Neural cell (in vitro differentiated cells): Measurements from ENCODE around the gene CRHBP. TPM values are rescaled to one million over a fixed set of nuclear protein-coding genes. Genes with fewer than 3 reads are reported as not detected.
"Not testable (repeated sequence)": the region's sequence is repeated elsewhere in the genome, so short reads cannot be mapped to it uniquely, and the experiment has no call there.

Experiments used
- H2AFZ ChIP-seq: fragments of 200-600, 300-800 bp; sonication (generic), shearing (Covaris generic); 2 replicates; pipeline ENCODE4 v1.6.0; 2014; ENCODE audit warnings: low read depth, mild to moderate bottlenecking, antibody characterized with exemption, low read length, moderate library complexity
- H3F3A ChIP-seq: fragments of 200-600 bp; shearing (Covaris generic); 2 replicates; pipeline ENCODE4 v1.6.1; 2016; ENCODE audit warnings: mild to moderate bottlenecking, moderate library complexity, mixed read lengths, antibody characterized with exemption, low read length; ENCODE audit not compliant: insufficient read depth, poor library complexity, severe bottlenecking
- H3K27ac ChIP-seq: fragments of 200-600, 300-800 bp; sonication (generic), shearing (Covaris generic); 2 replicates; pipeline ENCODE4 v1.5.1; 2014; ENCODE audit warnings: mild to moderate bottlenecking, low read length, moderate library complexity
- H3K27me3 ChIP-seq: fragments of 300-800, 200-600 bp; sonication (generic), shearing (Covaris generic); 2 replicates; pipeline ENCODE4 v1.6.0; 2014; ENCODE audit warnings: mild to moderate bottlenecking, low read depth, low read length, moderate library complexity; ENCODE audit not compliant: insufficient read depth
- H3K36me3 ChIP-seq: fragments of 300-800, 200-600 bp; sonication (generic), shearing (Covaris generic); 2 replicates; pipeline ENCODE4 v1.5.1; 2014; ENCODE audit warnings: mild to moderate bottlenecking, antibody characterized with exemption, low read length, moderate library complexity; ENCODE audit not compliant: insufficient read depth
- H3K4me2 ChIP-seq: fragments of 300-800, 200-600 bp; sonication (generic), shearing (Covaris generic); 2 replicates; pipeline ENCODE4 v1.6.0; 2014; ENCODE audit warnings: mild to moderate bottlenecking, low read length
- H3K4me3 ChIP-seq: fragments of 300-800, 200-600 bp; sonication (generic), shearing (Covaris generic); 2 replicates; pipeline ENCODE4 v1.5.1; 2014; ENCODE audit warnings: mild to moderate bottlenecking, low read length, moderate library complexity
- H3K79me2 ChIP-seq: fragments of 200-600 bp; shearing (Covaris generic); replicated peaks from 2 replicates; pipeline ENCODE4 v1.6.0; 2014; ENCODE audit warnings: mild to moderate bottlenecking, low read length, moderate library complexity; ENCODE audit not compliant: insufficient read depth
- H3K9ac ChIP-seq: fragments of 300-800, 200-600 bp; sonication (generic), shearing (Covaris generic); 2 replicates; pipeline ENCODE4 v1.6.1; 2016; ENCODE audit warnings: mild to moderate bottlenecking, low read length, mixed read lengths
- H3K9me2 ChIP-seq: fragments of 200-600 bp; shearing (Covaris generic); 2 replicates; pipeline ENCODE4 v1.6.1; 2016; ENCODE audit warnings: mild to moderate bottlenecking, low read length, mixed read lengths; ENCODE audit not compliant: insufficient read depth
- H3K9me3 ChIP-seq: fragments of 200-600, 300-800 bp; sonication (generic), shearing (Covaris generic); 2 replicates; pipeline ENCODE4 v1.6.1; 2016; ENCODE audit warnings: mild to moderate bottlenecking, mixed run types, low read length, moderate library complexity, mixed read lengths
- H4K20me1 ChIP-seq: fragments of 200-600 bp; shearing (Covaris generic); 2 replicates; pipeline ENCODE4 v1.6.1; 2016; ENCODE audit warnings: mild to moderate bottlenecking, mixed run types; ENCODE audit not compliant: insufficient read depth
- EP300 ChIP-seq: fragments of 450-650 bp; conservative IDR thresholded peaks from 2 replicates; pipeline ENCODE4 v1.6.1; 2014; ENCODE audit warnings: antibody characterized with exemption, mild to moderate bottlenecking, moderate library complexity; ENCODE audit not compliant: poor library complexity, severe bottlenecking
- EZH2 ChIP-seq: fragments of 200-600, 300-800 bp; shearing (Covaris generic), sonication (generic); IDR thresholded peaks from 2 replicates; pipeline ENCODE4 v1.6.1; 2014; ENCODE audit warnings: antibody characterized with exemption, low read length, borderline replicate concordance, mild to moderate bottlenecking; ENCODE audit not compliant: insufficient read depth, poor library complexity, severe bottlenecking
- POLR2AphosphoS5 ChIP-seq: IDR thresholded peaks from 2 replicates; pipeline ENCODE4 v1.6.1; 2012
- RAD21 ChIP-seq: fragments of 450-650 bp; conservative IDR thresholded peaks from 2 replicates; pipeline ENCODE4 v1.6.1; 2014; ENCODE audit warnings: antibody characterized with exemption, mild to moderate bottlenecking, moderate library complexity
- SMC3 ChIP-seq: fragments of 450-650 bp; conservative IDR thresholded peaks from 2 replicates; pipeline ENCODE4 v1.6.1; 2014; ENCODE audit warnings: antibody characterized with exemption, mild to moderate bottlenecking, moderate library complexity; ENCODE audit not compliant: poor library complexity
- polyA plus RNA-seq: library from polyadenylated mRNA; depleted of rRNA; stranded (reverse); fragments of >200 nt; gene quantifications from 2 replicates; pipeline ENCODE4 v1.2.3, GENCODE V29; 2014
- TF ChIP-seq, protein P1 (sequence below): IDR thresholded peaks from 2 replicates; pipeline ENCODE4 v1.6.1; 2012; ENCODE audit warnings: borderline replicate concordance
- TF ChIP-seq, protein P2 (sequence below): fragments of 450-650 bp; IDR thresholded peaks from 2 replicates; pipeline ENCODE4 v1.5.1; 2014; ENCODE audit warnings: antibody characterized with exemption, mild to moderate bottlenecking, moderate library complexity; ENCODE audit not compliant: poor library complexity, severe bottlenecking

The CRHBP gene
- polyA plus RNA-seq, 1 donor from 2014 or later = not detected

DNA sequence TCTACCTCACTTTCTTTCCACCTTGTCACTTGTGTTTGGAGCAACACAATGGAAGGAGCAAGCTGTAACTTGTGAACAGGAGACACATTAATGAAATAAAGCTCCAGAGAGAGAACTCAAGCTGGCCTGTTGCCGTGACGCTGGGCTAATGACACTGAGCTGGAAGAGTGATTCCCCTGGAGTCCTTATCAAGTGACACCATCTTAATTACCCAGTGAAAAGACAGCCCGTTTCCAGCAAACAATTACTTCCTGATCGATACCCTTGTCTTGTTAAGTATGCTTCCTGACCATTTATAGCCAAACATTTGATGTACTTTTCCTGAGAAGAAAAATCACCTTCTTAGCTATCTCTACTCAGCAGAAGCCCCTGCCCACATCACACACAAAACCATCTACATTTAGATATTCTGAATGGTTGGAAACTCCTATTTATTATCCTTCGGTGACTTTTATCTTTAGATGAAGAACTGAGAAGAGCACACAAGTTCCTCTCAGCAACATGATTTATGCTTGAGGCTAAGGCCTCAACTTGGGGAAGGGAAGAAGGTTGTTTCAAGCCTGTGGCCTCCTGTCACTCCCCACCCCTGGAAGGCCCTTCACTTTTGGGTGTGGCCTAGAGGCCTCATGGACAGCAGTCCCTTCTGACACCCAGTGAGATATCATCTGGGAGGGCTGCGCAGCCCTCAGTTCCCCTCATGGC is 34.1 kb downstream of the CRHBP start:
- no peak for TF ChIP-seq EP300
- TF ChIP-seq, protein P1, sequence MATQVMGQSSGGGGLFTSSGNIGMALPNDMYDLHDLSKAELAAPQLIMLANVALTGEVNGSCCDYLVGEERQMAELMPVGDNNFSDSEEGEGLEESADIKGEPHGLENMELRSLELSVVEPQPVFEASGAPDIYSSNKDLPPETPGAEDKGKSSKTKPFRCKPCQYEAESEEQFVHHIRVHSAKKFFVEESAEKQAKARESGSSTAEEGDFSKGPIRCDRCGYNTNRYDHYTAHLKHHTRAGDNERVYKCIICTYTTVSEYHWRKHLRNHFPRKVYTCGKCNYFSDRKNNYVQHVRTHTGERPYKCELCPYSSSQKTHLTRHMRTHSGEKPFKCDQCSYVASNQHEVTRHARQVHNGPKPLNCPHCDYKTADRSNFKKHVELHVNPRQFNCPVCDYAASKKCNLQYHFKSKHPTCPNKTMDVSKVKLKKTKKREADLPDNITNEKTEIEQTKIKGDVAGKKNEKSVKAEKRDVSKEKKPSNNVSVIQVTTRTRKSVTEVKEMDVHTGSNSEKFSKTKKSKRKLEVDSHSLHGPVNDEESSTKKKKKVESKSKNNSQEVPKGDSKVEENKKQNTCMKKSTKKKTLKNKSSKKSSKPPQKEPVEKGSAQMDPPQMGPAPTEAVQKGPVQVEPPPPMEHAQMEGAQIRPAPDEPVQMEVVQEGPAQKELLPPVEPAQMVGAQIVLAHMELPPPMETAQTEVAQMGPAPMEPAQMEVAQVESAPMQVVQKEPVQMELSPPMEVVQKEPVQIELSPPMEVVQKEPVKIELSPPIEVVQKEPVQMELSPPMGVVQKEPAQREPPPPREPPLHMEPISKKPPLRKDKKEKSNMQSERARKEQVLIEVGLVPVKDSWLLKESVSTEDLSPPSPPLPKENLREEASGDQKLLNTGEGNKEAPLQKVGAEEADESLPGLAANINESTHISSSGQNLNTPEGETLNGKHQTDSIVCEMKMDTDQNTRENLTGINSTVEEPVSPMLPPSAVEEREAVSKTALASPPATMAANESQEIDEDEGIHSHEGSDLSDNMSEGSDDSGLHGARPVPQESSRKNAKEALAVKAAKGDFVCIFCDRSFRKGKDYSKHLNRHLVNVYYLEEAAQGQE = no peak
- TF ChIP-seq EZH2 = no peak
- no peak for TF ChIP-seq RAD21
- TF ChIP-seq, protein P2, sequence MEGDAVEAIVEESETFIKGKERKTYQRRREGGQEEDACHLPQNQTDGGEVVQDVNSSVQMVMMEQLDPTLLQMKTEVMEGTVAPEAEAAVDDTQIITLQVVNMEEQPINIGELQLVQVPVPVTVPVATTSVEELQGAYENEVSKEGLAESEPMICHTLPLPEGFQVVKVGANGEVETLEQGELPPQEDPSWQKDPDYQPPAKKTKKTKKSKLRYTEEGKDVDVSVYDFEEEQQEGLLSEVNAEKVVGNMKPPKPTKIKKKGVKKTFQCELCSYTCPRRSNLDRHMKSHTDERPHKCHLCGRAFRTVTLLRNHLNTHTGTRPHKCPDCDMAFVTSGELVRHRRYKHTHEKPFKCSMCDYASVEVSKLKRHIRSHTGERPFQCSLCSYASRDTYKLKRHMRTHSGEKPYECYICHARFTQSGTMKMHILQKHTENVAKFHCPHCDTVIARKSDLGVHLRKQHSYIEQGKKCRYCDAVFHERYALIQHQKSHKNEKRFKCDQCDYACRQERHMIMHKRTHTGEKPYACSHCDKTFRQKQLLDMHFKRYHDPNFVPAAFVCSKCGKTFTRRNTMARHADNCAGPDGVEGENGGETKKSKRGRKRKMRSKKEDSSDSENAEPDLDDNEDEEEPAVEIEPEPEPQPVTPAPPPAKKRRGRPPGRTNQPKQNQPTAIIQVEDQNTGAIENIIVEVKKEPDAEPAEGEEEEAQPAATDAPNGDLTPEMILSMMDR = no peak
- TF ChIP-seq SMC3 = no peak
- Histone ChIP-seq H3K4me3 (no peak overlapping the region), H3K27ac (no peak overlapping the region)

DNA sequence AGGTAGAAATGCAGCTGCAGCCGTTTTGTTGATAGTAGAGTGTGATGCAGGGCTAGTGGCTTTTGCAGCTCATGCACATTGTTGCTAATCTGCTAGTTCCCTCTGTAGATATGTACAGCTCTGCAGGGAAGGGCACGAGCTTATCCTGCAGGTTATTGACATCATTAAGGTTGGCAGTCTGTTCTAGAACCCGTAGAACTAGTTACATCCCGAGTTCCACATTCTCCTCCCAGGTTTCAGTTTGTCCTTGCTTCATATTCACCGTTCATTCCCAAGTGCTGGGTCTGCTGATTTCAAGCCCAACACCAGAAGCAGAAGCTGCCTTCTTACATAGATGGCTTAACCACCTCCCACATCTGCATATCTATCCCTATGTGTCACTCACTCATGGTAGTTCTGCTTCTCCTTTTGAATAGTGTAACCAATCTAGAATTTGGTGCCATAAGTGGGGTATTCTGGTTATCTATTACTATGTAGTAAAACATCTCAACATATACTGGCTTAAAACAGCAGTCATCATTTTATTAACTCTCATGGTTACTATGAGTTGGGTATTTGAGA is 38.1 kb downstream of the CRHBP start:
- Histone ChIP-seq H3F3A (no peaks in the 10 kb centered on the region), H3K27ac (no peak overlapping the region), H3K36me3 (no peaks in the 10 kb centered on the region), H4K20me1 (no peaks in the 10 kb centered on the region), H3K9me3 (no peaks in the 10 kb centered on the region), H3K4me3 (no peak overlapping the region), H3K9me2 (no peaks in the 10 kb centered on the region), H3K9ac (no peak overlapping the region), H2AFZ (no peak overlapping the region), H3K4me2 (no peak overlapping the region), H3K79me2 (no peaks in the 10 kb centered on the region), H3K27me3 (no peaks in the 10 kb centered on the region)
- TF ChIP-seq POLR2AphosphoS5 = no peak

More for the DNA sequence above, 34.1 kb downstream of the CRHBP start:
- Histone ChIP-seq H2AFZ (no peak overlapping the region), H3K9ac (no peak overlapping the region), H4K20me1 (no peaks in the 10 kb centered on the region), H3K27me3 (no peaks in the 10 kb centered on the region), H3K9me3 (no peaks in the 10 kb centered on the region), H3K4me2 (no peak overlapping the region), H3K36me3 (no peaks in the 10 kb centered on the region), H3K79me2 (no peaks in the 10 kb centered on the region), H3F3A (no peaks in the 10 kb centered on the region), H3K9me2 (no peaks in the 10 kb centered on the region)

DNA sequence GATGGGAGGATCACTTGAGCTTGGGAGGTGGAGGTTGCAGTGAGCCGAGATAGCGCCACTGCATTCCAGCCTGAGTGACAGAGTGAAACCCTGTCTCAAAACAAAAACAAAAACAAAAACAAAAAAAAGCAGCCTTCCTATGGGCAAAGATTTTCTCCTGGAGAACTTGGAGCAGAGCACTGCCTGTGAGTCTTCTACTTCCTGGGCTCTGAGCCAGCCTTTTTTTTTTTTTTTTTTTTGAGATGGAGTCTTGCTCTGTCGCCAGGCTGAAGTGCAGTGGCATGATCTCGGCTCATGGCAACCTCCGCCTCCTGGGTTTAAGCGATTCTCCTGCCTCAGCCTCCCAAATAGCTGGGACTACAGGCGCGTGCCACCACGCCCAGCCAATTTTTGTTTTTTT is 40.6 kb downstream of the CRHBP start:
- not testable (repeated sequence) for H3K4me2 ChIP-seq, H3K27ac ChIP-seq, H3K9ac ChIP-seq, H3K36me3 ChIP-seq, H4K20me1 ChIP-seq, H3K4me3 ChIP-seq, H3K27me3 ChIP-seq, H3K9me3 ChIP-seq, H3F3A ChIP-seq, H3K9me2 ChIP-seq, H2AFZ ChIP-seq, H3K79me2 ChIP-seq
